Effector memory CD4-positive, alpha-beta T cell (primary cell): ENCODE measurements around the gene FBXO9.

Experiments
- DNase-seq, 3 donors: peaks; one replicate each; pipeline ENCODE4 v3.0.0-alpha.2; 2020
- H3K27ac ChIP-seq: 2 replicates; pipeline ENCODE4 v1.7.0; 2013; ENCODE audit warnings: mild to moderate bottlenecking, low read length, moderate library complexity; ENCODE audit not compliant: insufficient read depth, poor library complexity, severe bottlenecking
- H3K27me3 ChIP-seq: replicated peaks from 2 replicates; pipeline ENCODE4 v1.7.0; 2013; ENCODE audit warnings: mild to moderate bottlenecking, low read length; ENCODE audit not compliant: insufficient read depth, control insufficient read depth, poor library complexity, severe bottlenecking
- H3K36me3 ChIP-seq: 2 replicates; pipeline ENCODE4 v1.7.0; 2013; ENCODE audit warnings: mild to moderate bottlenecking, low read length, moderate library complexity; ENCODE audit not compliant: control insufficient read depth, insufficient read depth
- H3K4me1 ChIP-seq: 2 replicates; pipeline ENCODE4 v1.7.0; 2013; ENCODE audit warnings: low read length, mild to moderate bottlenecking; ENCODE audit not compliant: control insufficient read depth, insufficient read depth, poor library complexity, severe bottlenecking
- H3K4me3 ChIP-seq: 2 replicates; pipeline ENCODE4 v1.7.0; 2013; ENCODE audit warnings: low read length, low read depth, mild to moderate bottlenecking; ENCODE audit not compliant: insufficient read depth, poor library complexity, severe bottlenecking
- H3K9me3 ChIP-seq: 2 replicates; pipeline ENCODE4 v1.7.0; 2013; ENCODE audit warnings: mild to moderate bottlenecking, low read length, moderate library complexity; ENCODE audit not compliant: control insufficient read depth

Gene FBXO9

GRCh38 chr6:53142810-53143209 is 77.6 kb downstream of the FBXO9 start:
- Histone ChIP-seq H3K36me3 (no peaks in the 10 kb centered on the region), H3K4me3 (no peak overlapping the region), H3K9me3 (no peaks in the 10 kb centered on the region), H3K4me1 (no peaks in the 10 kb centered on the region), H3K27me3 (no peaks in the 10 kb centered on the region), H3K27ac (no peak overlapping the region)
- DNase-seq = no peak

GRCh38 chr6:53143710-53144109 is 78.5 kb downstream of the FBXO9 start:
- no peak for DNase-seq
- Histone ChIP-seq H3K4me1 (no peaks in the 10 kb centered on the region), H3K4me3 (no peak overlapping the region), H3K27me3 (no peaks in the 10 kb centered on the region), H3K27ac (no peak overlapping the region), H3K9me3 (no peaks in the 10 kb centered on the region), H3K36me3 (no peaks in the 10 kb centered on the region)

DNA sequence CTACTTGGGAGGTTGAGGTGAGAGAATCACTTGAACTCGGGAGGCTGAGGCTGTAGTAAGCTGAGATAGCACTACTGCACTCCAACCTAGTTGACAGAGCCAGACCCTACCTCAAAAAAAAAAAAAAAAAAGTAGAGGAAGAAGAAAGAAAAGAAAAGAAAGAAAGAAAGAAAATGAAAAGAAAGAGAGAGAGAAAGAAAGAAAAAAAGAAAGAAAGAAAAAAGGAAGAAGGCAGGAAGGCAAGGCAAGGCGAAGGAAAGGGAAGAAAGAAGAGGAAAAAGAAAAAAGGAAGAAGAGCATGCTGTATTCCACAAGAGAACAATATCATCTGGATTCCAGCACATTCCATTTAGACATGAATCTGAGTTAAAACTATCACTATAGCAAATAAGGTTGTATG is 79.6 kb downstream of the FBXO9 start:
- Histone ChIP-seq H3K9me3 (no peaks in the 10 kb centered on the region), H3K27ac (no peak overlapping the region), H3K36me3 (no peaks in the 10 kb centered on the region), H3K4me3 (no peak overlapping the region), H3K4me1 (no peaks in the 10 kb centered on the region), H3K27me3 (no peaks in the 10 kb centered on the region)
- DNase-seq = no peak

DNA sequence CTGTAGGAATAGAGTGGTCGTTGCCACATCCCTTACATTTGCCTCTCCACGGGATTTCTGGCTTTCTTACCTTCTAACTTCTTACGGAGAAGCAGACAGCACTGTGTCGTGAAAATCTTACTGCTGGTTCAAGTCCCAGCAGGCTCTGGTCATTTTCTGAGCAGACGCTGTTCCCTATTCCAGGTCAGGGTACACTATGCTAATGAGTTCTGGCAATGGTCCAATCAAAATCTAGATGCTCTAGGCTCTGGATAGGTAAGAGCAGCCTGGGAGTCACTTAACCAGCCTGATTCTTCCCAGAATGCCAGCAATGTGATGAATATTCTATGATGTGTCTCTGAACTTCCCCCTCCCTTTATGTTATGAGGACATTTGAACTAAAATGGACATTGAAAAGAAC is 83.5 kb downstream of the FBXO9 start, which contains the start of gene GCM1:
TSS of gene GCM1 (minus strand) at position 158 of the 400 bp plus-strand sequence. CDS start 3,209 bp downstream, outside the sequence.
- Histone ChIP-seq H3K4me1 (no peaks in the 10 kb centered on the region), H3K27me3 (no peaks in the 10 kb centered on the region), H3K27ac (no peak within 1 kb of the TSS), H3K4me3 (no peak within 1 kb of the TSS), H3K9me3 (no peaks in the 10 kb centered on the region), H3K36me3 (no peaks in the 10 kb centered on the region)
- DNase-seq = no peak
